Mesothelial cell of epicardium (in vitro differentiated cells): ENCODE results near the gene ATP8B3. TPM values are rescaled to one million over a fixed set of nuclear protein-coding genes. Genes with fewer than 3 reads are reported as not detected.

Source experiments
- DNase-seq, 2 experiments: peaks; one replicate each; pipeline ENCODE4 v3.0.0; 2021; ENCODE audit warnings: low spot score in 2 of 2; ENCODE audit not compliant: unreplicated experiment in 2 of 2
- H3K27ac Mint-ChIP-seq: 2 replicates; pipeline ENCODE4 v1.8.0; 2021; ENCODE audit warnings: mixed read lengths
- H3K27me3 Mint-ChIP-seq: 2 replicates; pipeline ENCODE4 v1.8.0; 2021; ENCODE audit warnings: low read depth, mixed read lengths
- H3K36me3 Mint-ChIP-seq: 2 replicates; pipeline ENCODE4 v1.8.0; 2021; ENCODE audit warnings: mixed read lengths
- H3K4me1 Mint-ChIP-seq: 2 replicates; pipeline ENCODE4 v1.8.0; 2021; ENCODE audit warnings: mixed read lengths
- H3K4me3 Mint-ChIP-seq: 2 replicates; pipeline ENCODE4 v1.8.0; 2021; ENCODE audit warnings: mild to moderate bottlenecking, moderate library complexity, mixed read lengths
- H3K9me3 Mint-ChIP-seq: 2 replicates; pipeline ENCODE4 v1.8.0; 2021; ENCODE audit warnings: mixed read lengths
- CTCF ChIP-seq: fragments of 200-600 bp; sonication (generic); IDR thresholded peaks from one replicate; pipeline ENCODE4 v1.5.0; 2021; ENCODE audit warnings: antibody characterized with exemption; ENCODE audit not compliant: unreplicated experiment
- total RNA-seq: library from RNA; stranded (reverse); gene quantifications from 3 replicates; pipeline ENCODE4 v1.2.1, GENCODE V29; 2021

Gene ATP8B3
- total RNA-seq, 1 donor from 2014 or later: 2.2 TPM

DNA sequence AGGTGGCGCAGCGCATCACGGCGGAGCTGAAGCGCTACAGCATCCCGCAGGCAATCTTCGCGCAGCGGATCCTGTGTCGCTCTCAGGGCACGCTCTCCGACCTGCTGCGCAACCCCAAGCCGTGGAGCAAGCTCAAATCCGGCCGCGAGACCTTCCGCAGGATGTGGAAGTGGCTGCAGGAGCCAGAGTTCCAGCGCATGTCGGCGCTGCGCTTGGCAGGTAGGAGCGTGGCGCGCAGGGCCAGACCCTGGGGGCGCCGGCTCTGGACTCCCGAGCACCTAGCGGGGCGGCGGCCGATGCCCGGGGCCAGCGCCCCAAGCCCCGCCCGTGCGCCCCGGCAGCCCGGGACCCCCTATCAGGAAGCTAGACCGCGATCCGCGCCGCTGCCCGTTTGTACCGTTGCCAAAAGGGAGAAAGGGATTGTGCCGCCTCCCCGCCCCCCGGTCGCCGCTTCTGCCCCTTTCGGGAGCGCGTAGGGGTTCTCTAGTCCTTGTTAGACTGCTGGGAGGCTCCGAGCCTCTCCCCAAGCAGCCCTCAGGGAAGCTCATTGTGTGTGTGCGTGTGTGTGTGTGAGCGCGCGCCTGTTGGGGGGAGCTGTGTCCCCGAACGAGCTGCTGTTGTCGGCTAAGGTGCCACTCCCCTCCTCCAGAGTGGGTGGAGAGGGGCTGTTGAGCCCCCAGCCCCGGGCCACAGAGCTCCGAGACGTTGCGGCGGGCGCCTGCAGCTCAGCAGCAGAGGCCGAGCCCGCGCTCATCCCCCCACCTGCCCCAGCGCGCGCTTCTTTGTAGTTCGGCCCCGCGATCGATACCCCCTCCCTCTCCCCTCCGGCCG, 57.2 kb downstream of the ATP8B3 start:
- peaks cover 2% of the 10 kb centered on the region for H3K4me1 Mint-ChIP-seq
- no peak overlapping the region for H3K27ac Mint-ChIP-seq
- no peak for TF ChIP-seq CTCF
- no peaks in the 10 kb centered on the region for H3K36me3 Mint-ChIP-seq
- no peak for DNase-seq
- H3K27me3 Mint-ChIP-seq: peaks cover 82% of the 10 kb centered on the region
- no peak overlapping the region for H3K4me3 Mint-ChIP-seq
- H3K9me3 Mint-ChIP-seq: no peaks in the 10 kb centered on the region

- H3K4me1 Mint-ChIP-seq: peaks cover 2% of the 10 kb centered on the region
- no peak overlapping the region for H3K27ac Mint-ChIP-seq
- no peak overlapping the region for H3K4me3 Mint-ChIP-seq
- H3K9me3 Mint-ChIP-seq: no peaks in the 10 kb centered on the region
- no peak for TF ChIP-seq CTCF
- H3K36me3 Mint-ChIP-seq: no peaks in the 10 kb centered on the region
- DNase-seq: no peak
- H3K27me3 Mint-ChIP-seq: peaks cover 78% of the 10 kb centered on the region
Measured at GRCh38 chr19:1754018-1754635, 57.9 kb downstream of the ATP8B3 start.

GRCh38 chr19:1752757-1753728, 59.0 kb downstream of the ATP8B3 start, which contains the start of gene ONECUT3:
Gene ONECUT3 (plus strand): TSS chr19:1753506. CDS start chr19:1753663, 157 bp downstream.
- no peak for TF ChIP-seq CTCF
- H3K4me1 Mint-ChIP-seq: peaks cover 2% of the 10 kb centered on the region
- peaks cover 77% of the 10 kb centered on the region for H3K27me3 Mint-ChIP-seq
- DNase-seq: no peak
- H3K9me3 Mint-ChIP-seq: no peaks in the 10 kb centered on the region
- no peaks in the 10 kb centered on the region for H3K36me3 Mint-ChIP-seq
- H3K4me3 Mint-ChIP-seq: no peak within 1 kb of the TSS
- no peak within 1 kb of the TSS for H3K27ac Mint-ChIP-seq

- no peaks in the 10 kb centered on the region for H3K36me3 Mint-ChIP-seq
- no peaks in the 10 kb centered on the region for H3K9me3 Mint-ChIP-seq
- H3K4me1 Mint-ChIP-seq: peaks cover 4% of the 10 kb centered on the region
- TF ChIP-seq CTCF: no peak
- peaks cover 78% of the 10 kb centered on the region for H3K27me3 Mint-ChIP-seq
- H3K27ac Mint-ChIP-seq: no peak overlapping the region
- H3K4me3 Mint-ChIP-seq: no peak overlapping the region
- no peak for DNase-seq
Measured at GRCh38 chr19:1752009-1752756, 59.9 kb downstream of the ATP8B3 start.
